Activated naive CD4-positive, alpha-beta T cell treated with anti-CD3 and anti-CD28 coated beads, Interleukin-2, amount 50 U/mL, for 24 hours (primary cell): ENCODE data around the gene ARPC4.

Experiments
- H3K27ac Mint-ChIP-seq: one replicate; pipeline ENCODE4 v1.8.0; 2021; ENCODE audit warnings: mild to moderate bottlenecking, mixed read lengths
- H3K27me3 Mint-ChIP-seq: one replicate; pipeline ENCODE4 v1.8.0; 2021; ENCODE audit warnings: mixed read lengths
- H3K36me3 Mint-ChIP-seq: one replicate; pipeline ENCODE4 v1.8.0; 2021; ENCODE audit warnings: mixed read lengths
- H3K4me1 Mint-ChIP-seq: one replicate; pipeline ENCODE4 v1.8.0; 2021; ENCODE audit warnings: mixed read lengths
- H3K4me3 Mint-ChIP-seq: one replicate; pipeline ENCODE4 v1.8.0; 2021; ENCODE audit warnings: mild to moderate bottlenecking, mixed read lengths
- H3K9me3 Mint-ChIP-seq: one replicate; pipeline ENCODE4 v1.8.0; 2021; ENCODE audit warnings: mixed read lengths

The ARPC4 gene

DNA sequence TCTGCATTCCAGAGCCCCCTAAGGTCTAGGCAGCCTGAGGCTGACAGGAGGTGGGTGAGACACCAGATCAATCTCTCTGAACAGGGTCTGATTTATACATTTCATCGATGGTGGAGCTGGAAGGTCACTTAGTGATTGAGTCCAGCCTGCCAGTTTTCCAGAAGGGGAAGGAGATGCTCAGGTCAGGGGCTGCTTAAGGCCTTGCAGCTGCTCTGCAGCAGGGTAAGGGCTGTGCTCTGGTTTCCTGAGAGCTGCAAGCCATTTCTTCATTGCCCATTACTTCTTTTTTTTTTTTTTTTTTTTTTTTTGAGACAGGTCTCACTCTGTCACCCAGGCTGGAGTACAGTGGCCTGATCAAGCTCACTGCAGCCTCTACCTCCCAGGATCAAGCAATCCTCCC, 11.3 kb upstream of the ARPC4 start:
- Mint-ChIP-seq H3K9me3 (peaks cover 3% of the 10 kb centered on the region), H3K27me3 (no peaks in the 10 kb centered on the region), H3K4me1 (peaks cover 69% of the 10 kb centered on the region), H3K27ac (no peak overlapping the region), H3K36me3 (peaks cover 11% of the 10 kb centered on the region), H3K4me3 (no peak overlapping the region)

GRCh38 chr3:9781978-9782603, 10.8 kb upstream of the ARPC4 start:
- H3K27ac Mint-ChIP-seq: no peak overlapping the region
- H3K27me3 Mint-ChIP-seq: no peaks in the 10 kb centered on the region
- H3K36me3 Mint-ChIP-seq: peaks cover 11% of the 10 kb centered on the region
- peaks cover 69% of the 10 kb centered on the region for H3K4me1 Mint-ChIP-seq
- H3K4me3 Mint-ChIP-seq: no peak overlapping the region
- H3K9me3 Mint-ChIP-seq: peaks cover 3% of the 10 kb centered on the region

DNA sequence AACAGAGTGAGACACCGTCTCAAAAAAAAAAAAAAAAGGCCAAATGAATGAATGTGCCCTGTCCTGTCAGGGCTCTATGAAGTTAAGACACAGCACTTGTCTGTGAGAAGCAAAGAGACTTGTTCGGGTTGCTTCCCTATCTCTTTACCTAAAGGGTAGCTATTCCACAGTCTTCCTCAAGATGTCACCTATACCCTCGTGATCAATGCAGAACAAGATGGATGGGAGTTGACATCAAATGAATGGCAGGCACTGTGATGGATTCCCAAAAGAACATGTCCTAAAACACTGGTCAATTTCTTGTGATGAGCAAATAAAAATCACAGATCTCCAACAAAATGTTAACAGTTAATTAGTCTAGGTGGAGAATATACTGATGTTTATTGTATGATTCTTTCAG, 10.1 kb upstream of the ARPC4 start:
- peaks cover under 1% of the 10 kb centered on the region for H3K9me3 Mint-ChIP-seq
- no peaks in the 10 kb centered on the region for H3K27me3 Mint-ChIP-seq
- H3K27ac Mint-ChIP-seq: no peak overlapping the region
- peaks cover 69% of the 10 kb centered on the region for H3K4me1 Mint-ChIP-seq
- H3K4me3 Mint-ChIP-seq: no peak overlapping the region
- H3K36me3 Mint-ChIP-seq: peaks cover 12% of the 10 kb centered on the region

DNA sequence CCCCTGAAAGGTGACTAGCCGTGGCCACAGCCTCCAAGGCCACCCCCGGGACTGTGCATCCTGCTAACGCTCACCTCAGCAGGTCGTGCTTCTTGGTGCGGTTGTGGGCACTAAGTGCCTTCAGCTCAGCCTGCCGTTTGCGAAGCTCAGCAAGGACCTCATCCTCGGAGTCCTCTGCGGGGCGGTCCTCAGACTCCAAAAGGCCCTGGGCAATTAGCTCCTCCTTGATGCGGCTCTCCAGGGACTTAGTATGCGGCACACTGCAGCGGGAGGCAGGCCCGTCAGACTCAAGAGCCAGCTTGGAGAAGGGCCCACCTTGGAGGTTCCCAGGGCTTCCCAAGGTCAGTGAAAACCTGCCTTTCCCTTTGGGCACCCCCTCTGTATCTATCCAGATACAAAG, 8.9 kb upstream of the ARPC4 start:
- peaks cover 13% of the 10 kb centered on the region for H3K36me3 Mint-ChIP-seq
- no peaks in the 10 kb centered on the region for H3K27me3 Mint-ChIP-seq
- no peak overlapping the region for H3K4me3 Mint-ChIP-seq
- no peak overlapping the region for H3K27ac Mint-ChIP-seq
- H3K4me1 Mint-ChIP-seq: peaks cover 61% of the 10 kb centered on the region
- no peaks in the 10 kb centered on the region for H3K9me3 Mint-ChIP-seq

- H3K4me3 Mint-ChIP-seq: no peak overlapping the region
- no peaks in the 10 kb centered on the region for H3K9me3 Mint-ChIP-seq
- H3K27ac Mint-ChIP-seq: no peak overlapping the region
- no peaks in the 10 kb centered on the region for H3K27me3 Mint-ChIP-seq
- peaks cover 19% of the 10 kb centered on the region for H3K36me3 Mint-ChIP-seq
- peaks cover 61% of the 10 kb centered on the region for H3K4me1 Mint-ChIP-seq
Observed at GRCh38 chr3:9784965-9785364, 7.9 kb upstream of the ARPC4 start.

DNA sequence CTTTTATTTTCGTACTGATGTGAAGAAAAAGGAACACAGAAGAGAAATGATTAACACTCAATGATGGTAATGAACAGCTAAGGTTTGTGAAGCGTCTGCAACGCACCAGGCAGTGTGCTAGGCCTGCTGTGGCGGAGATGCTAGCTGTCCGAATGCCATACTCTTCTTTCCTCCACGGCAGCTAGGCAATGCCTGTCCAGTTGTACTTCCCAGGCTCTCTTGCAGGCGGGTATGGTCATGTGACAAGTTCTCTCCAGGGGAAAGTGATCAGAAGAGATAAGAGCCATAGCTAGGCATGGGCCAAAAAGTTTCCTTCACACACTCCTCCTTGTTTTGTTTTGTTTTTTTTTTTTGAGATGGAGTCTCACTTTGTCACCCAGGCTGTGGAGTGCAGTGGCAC, 7.3 kb upstream of the ARPC4 start:
- Mint-ChIP-seq H3K9me3 (no peaks in the 10 kb centered on the region), H3K27ac (no peak overlapping the region), H3K27me3 (no peaks in the 10 kb centered on the region), H3K36me3 (peaks cover 20% of the 10 kb centered on the region), H3K4me3 (no peak overlapping the region), H3K4me1 (peaks cover 61% of the 10 kb centered on the region)

DNA sequence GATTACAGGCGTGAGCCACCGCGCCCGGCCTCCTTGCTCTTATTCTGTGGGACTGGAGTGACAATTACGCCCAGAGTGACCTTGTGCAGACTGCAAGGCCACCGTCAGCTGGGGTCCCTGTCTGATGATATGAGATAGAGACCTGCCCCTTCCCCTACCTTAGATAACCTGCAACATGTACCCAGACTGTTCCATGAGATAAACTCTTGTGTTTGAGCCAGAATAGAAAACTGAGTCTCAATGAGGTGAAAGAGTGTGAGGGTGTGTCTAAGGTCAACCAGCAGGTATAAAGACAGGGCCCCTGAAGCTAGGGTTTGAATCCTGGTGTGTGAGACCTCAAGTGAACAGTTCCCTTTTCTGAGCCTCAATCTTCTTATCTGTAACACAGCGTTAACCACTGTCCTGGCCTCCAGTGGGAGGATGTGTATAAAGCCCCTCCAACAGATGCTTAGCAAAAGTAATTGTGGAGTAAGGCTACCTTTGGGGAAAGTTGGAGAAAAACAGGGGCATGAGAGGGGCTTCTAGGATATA, 6.6 kb upstream of the ARPC4 start:
- no peaks in the 10 kb centered on the region for H3K9me3 Mint-ChIP-seq
- peak overlapping the region; percentile 62 for H3K27ac Mint-ChIP-seq
- peaks cover 20% of the 10 kb centered on the region for H3K36me3 Mint-ChIP-seq
- no peaks in the 10 kb centered on the region for H3K27me3 Mint-ChIP-seq
- H3K4me1 Mint-ChIP-seq: peaks cover 62% of the 10 kb centered on the region
- no peak overlapping the region for H3K4me3 Mint-ChIP-seq

GRCh38 chr3:9786825-9787669, 5.8 kb upstream of the ARPC4 start:
- peak overlapping the region; percentile 52 for H3K4me3 Mint-ChIP-seq
- H3K27me3 Mint-ChIP-seq: no peaks in the 10 kb centered on the region
- H3K9me3 Mint-ChIP-seq: no peaks in the 10 kb centered on the region
- H3K27ac Mint-ChIP-seq: peak overlapping the region; percentile 92
- peaks cover 65% of the 10 kb centered on the region for H3K4me1 Mint-ChIP-seq
- peaks cover 19% of the 10 kb centered on the region for H3K36me3 Mint-ChIP-seq

DNA sequence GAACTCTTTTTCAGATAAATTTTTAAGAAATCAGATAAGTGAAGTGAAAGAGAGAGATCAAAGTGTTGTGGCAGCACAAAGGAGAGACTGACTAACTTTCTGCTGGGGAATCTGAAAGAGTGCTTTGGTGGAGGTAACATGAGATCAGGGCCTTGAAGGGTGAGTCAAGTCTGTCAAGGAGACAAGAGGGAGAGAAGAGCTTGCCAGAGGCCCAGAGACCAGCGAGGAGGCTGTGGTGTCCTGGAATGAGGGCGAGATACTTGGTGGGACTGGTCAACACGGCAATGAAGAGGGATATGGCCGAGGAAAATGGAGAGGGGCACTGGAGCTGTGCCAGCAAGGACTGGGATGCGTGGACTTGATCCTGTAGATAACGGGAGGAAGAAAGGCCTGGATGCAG, 5.2 kb upstream of the ARPC4 start:
- Mint-ChIP-seq H3K4me3 (peak overlapping the region; percentile 52), H3K27me3 (no peaks in the 10 kb centered on the region), H3K4me1 (peaks cover 59% of the 10 kb centered on the region), H3K36me3 (peaks cover 18% of the 10 kb centered on the region), H3K27ac (peak overlapping the region; percentile 92), H3K9me3 (no peaks in the 10 kb centered on the region)

- no peaks in the 10 kb centered on the region for H3K9me3 Mint-ChIP-seq
- H3K36me3 Mint-ChIP-seq: peaks cover 25% of the 10 kb centered on the region
- no peak overlapping the region for H3K27ac Mint-ChIP-seq
- H3K27me3 Mint-ChIP-seq: no peaks in the 10 kb centered on the region
- H3K4me3 Mint-ChIP-seq: peak overlapping the region; percentile 47
- peaks cover 70% of the 10 kb centered on the region for H3K4me1 Mint-ChIP-seq
Observed at GRCh38 chr3:9791127-9791526, 1.8 kb upstream of the ARPC4 start.

DNA sequence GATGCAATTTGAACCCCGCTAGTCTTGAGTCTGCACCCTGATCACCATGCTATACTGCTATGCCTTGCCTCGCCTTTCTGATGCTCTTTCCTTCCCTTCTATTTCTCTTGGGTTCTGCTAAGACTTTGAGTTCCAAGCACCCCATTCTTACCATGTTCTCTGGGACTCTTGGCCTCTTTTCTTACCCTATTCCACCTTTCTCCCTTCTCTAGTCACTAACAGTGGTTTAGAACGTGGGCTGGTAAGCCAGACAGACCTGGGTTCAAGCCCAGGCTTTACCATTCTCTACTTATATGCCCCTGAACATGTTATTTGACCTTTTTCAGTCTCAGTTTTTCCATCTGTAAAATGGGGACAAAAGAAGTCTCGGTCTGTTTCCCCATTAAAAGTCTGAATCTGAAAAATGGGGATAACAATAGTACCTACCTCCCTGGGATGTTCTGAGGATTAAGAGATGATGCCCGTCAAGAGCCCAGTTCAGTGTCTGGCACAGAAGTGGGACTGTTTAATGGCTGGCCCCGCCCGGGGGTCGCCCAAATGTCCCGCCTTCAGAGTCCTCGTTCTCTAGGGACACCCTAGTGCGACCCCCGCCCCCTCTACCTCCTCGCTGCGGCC, 985 bp upstream of the ARPC4 start:
- H3K4me3 Mint-ChIP-seq: peak overlapping the region; percentile 95
- peaks cover 26% of the 10 kb centered on the region for H3K36me3 Mint-ChIP-seq
- H3K9me3 Mint-ChIP-seq: no peaks in the 10 kb centered on the region
- H3K27ac Mint-ChIP-seq: peak overlapping the region; percentile 99
- peaks cover 67% of the 10 kb centered on the region for H3K4me1 Mint-ChIP-seq
- H3K27me3 Mint-ChIP-seq: no peaks in the 10 kb centered on the region

DNA sequence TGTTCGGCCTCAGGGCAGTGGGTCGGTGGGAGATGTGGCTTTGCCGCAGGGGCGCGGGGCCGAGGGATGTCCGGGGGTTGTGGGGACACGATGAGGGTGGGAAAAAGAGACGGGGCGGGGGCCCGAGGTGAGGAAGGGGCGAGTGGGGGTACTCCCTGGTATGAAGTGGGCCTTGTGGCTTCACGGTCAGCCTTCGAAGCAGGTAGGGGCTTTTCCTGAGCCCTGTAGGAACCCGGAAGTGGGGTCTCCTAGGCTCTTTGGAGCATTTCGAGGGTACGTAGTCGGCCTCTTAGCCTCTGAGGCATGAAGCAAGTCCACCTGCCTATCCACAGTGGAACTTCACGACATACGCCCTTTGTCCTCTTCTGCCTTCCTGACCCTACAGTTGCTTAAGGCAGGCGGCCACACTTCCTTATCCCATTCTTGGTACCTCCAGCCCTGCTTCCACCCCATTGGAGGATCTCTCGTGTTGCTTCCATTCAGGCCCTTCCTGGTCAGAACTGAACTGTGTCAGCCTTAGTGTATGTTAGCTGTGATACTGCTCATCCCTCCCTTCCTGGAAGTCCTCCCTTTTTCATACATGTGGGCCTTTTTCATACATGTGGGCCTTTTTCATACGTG, 389 bp downstream of the ARPC4 start:
- H3K4me1 Mint-ChIP-seq: peaks cover 67% of the 10 kb centered on the region
- H3K36me3 Mint-ChIP-seq: peaks cover 23% of the 10 kb centered on the region
- H3K4me3 Mint-ChIP-seq: peak overlapping the region; percentile 95
- H3K27me3 Mint-ChIP-seq: no peaks in the 10 kb centered on the region
- H3K9me3 Mint-ChIP-seq: no peaks in the 10 kb centered on the region
- H3K27ac Mint-ChIP-seq: peak overlapping the region; percentile 99

- peak overlapping the region; percentile 99 for H3K27ac Mint-ChIP-seq
- H3K9me3 Mint-ChIP-seq: no peaks in the 10 kb centered on the region
- H3K4me3 Mint-ChIP-seq: peak overlapping the region; percentile 95
- no peaks in the 10 kb centered on the region for H3K27me3 Mint-ChIP-seq
- peaks cover 18% of the 10 kb centered on the region for H3K36me3 Mint-ChIP-seq
- peaks cover 63% of the 10 kb centered on the region for H3K4me1 Mint-ChIP-seq
Observed at GRCh38 chr3:9794400-9794799, 1.5 kb downstream of the ARPC4 start.

GRCh38 chr3:9795207-9795606, 2.3 kb downstream of the ARPC4 start:
- H3K36me3 Mint-ChIP-seq: peaks cover 16% of the 10 kb centered on the region
- H3K27ac Mint-ChIP-seq: peak overlapping the region; percentile 86
- no peaks in the 10 kb centered on the region for H3K9me3 Mint-ChIP-seq
- H3K27me3 Mint-ChIP-seq: no peaks in the 10 kb centered on the region
- H3K4me1 Mint-ChIP-seq: peaks cover 54% of the 10 kb centered on the region
- peak overlapping the region; percentile 77 for H3K4me3 Mint-ChIP-seq

GRCh38 chr3:9797196-9797945, 4.5 kb downstream of the ARPC4 start:
- Mint-ChIP-seq H3K4me1 (peaks cover 37% of the 10 kb centered on the region), H3K4me3 (peak overlapping the region; percentile 7), H3K9me3 (no peaks in the 10 kb centered on the region), H3K27ac (peak overlapping the region; percentile 86), H3K27me3 (no peaks in the 10 kb centered on the region), H3K36me3 (peaks cover 16% of the 10 kb centered on the region)
